ENCODE results near the gene HMG20A. TPM values are rescaled to one million over a fixed set of nuclear protein-coding genes. Genes with fewer than 3 reads are reported as not detected.

The HMG20A gene
- total RNA-seq, 1 experiment from 2014 or later: 54.0 TPM

GRCh38 chr15:77416148-77416455 lies 4.6 kb upstream of the HMG20A start:
- ATAC-seq: no peak
- H3K9me3 ChIP-seq (ENCODE audit: control insufficient read depth, insufficient read depth, low read depth, low read length): no peaks in the 10 kb centered on the region
- BruUV-seq (replicated peaks): no TSS peak
- H3K36me3 ChIP-seq (ENCODE audit: control insufficient read depth, insufficient read depth, low read length): no peaks in the 10 kb centered on the region
- CTCF ChIA-PET: no interaction called here
- TF ChIP-seq REST (IDR thresholded peaks at IDR 0.05; ENCODE audit: insufficient read depth in 1 of 2, low read depth in 2 of 2, low read length in 1 of 2) (no peak), SIN3A (IDR thresholded peaks at IDR 0.05; ENCODE audit: borderline replicate concordance, insufficient read depth, low read depth, low read length) (no peak), CTCF (IDR thresholded peaks at IDR 0.05) (no peak), TCF7L2 (IDR thresholded peaks at IDR 0.05; ENCODE audit: low read depth, low read length) (no peak), POLR2AphosphoS5 (IDR thresholded peaks at IDR 0.05; ENCODE audit: low read depth, low read length) (no peak)
- DNase-seq (ENCODE audit: low read depth, low spot score): no peak
- H3K4me3 ChIP-seq (ENCODE audit: low read depth in 2 of 2, low read length in 2 of 2): no peak overlapping the region
- no peak overlapping the region for H3K27ac ChIP-seq (ENCODE audit: low read length)
- intact Hi-C loops (cut with micrococcal nuclease; ENCODE audit: unreplicated experiment) (no loop called here), in situ Hi-C loops (cut with HindIII; ENCODE audit: low pct_unique_long_range_greater_than_20kb, low sequenced_read_pairs) (no loop called here)
- H3K4me1 ChIP-seq (ENCODE audit: control insufficient read depth, insufficient read depth, low read length): peaks cover 25% of the 10 kb centered on the region
- no peaks in the 10 kb centered on the region for H3K27me3 ChIP-seq (ENCODE audit: control insufficient read depth, insufficient read depth, low read length)
- POLR2A ChIA-PET: no interaction called here

- no peaks in the 10 kb centered on the region for H3K9me3 ChIP-seq (ENCODE audit: control insufficient read depth, insufficient read depth, low read depth, low read length)
- intact Hi-C loops (cut with micrococcal nuclease; ENCODE audit: unreplicated experiment) (no loop called here), in situ Hi-C loops (cut with HindIII; ENCODE audit: low pct_unique_long_range_greater_than_20kb, low sequenced_read_pairs) (no loop called here)
- CTCF ChIA-PET: no interaction called here
- H3K4me1 ChIP-seq (ENCODE audit: control insufficient read depth, insufficient read depth, low read length): peaks cover 25% of the 10 kb centered on the region
- ATAC-seq (no peak), DNase-seq (ENCODE audit: low read depth, low spot score) (no peak)
- TF ChIP-seq REST (IDR thresholded peaks at IDR 0.05; ENCODE audit: insufficient read depth in 1 of 2, low read depth in 2 of 2, low read length in 1 of 2): no peak
- no peak for TF ChIP-seq POLR2AphosphoS5 (IDR thresholded peaks at IDR 0.05; ENCODE audit: low read depth, low read length)
- no peak for TF ChIP-seq SIN3A (IDR thresholded peaks at IDR 0.05; ENCODE audit: borderline replicate concordance, insufficient read depth, low read depth, low read length)
- TF ChIP-seq CTCF (IDR thresholded peaks at IDR 0.05): no peak
- no peak for TF ChIP-seq TCF7L2 (IDR thresholded peaks at IDR 0.05; ENCODE audit: low read depth, low read length)
- BruUV-seq (replicated peaks): no TSS peak
- no peak overlapping the region for H3K4me3 ChIP-seq (ENCODE audit: low read depth in 2 of 2, low read length in 2 of 2)
- H3K27me3 ChIP-seq (ENCODE audit: control insufficient read depth, insufficient read depth, low read length): no peaks in the 10 kb centered on the region
- no peak overlapping the region for H3K27ac ChIP-seq (ENCODE audit: low read length)
- POLR2A ChIA-PET: interaction anchor here (0.6 kb wide), 1 partner anchor 162 kb away, joined by 5 read pairs; no protein-coding TSS in a partner anchor
- H3K36me3 ChIP-seq (ENCODE audit: control insufficient read depth, insufficient read depth, low read length): no peaks in the 10 kb centered on the region
Observed at GRCh38 chr15:77416954-77417353, 3.7 kb upstream of the HMG20A start.

Data from Panc1 (cell line).